SK-N-MC (cell line): ENCODE results near the gene EEF2.
"Not testable (repeated sequence)": the region's sequence is repeated elsewhere in the genome, so short reads cannot be mapped to it uniquely, and the experiment has no call there.

Experiments used
- DNase-seq: peaks from one replicate; pipeline ENCODE4 v3.0.0-alpha.2; 2011; ENCODE audit warnings: low read depth, low spot score
- H3K27ac ChIP-seq: fragments of 200-600 bp; sonication (generic); 2 replicates; pipeline ENCODE4 v1.5.1; 2016; ENCODE audit warnings: mixed run types
- H3K36me3 ChIP-seq: fragments of 200-600 bp; sonication (generic); 2 replicates; pipeline ENCODE4 v1.6.1; 2017; ENCODE audit warnings: antibody characterized with exemption, low read length, mixed read lengths; ENCODE audit not compliant: insufficient read depth
- H3K4me3 ChIP-seq: fragments of 200-600 bp; sonication (generic); 2 replicates; pipeline ENCODE4 v1.5.1; 2016
- H3K9ac ChIP-seq: fragments of 200-600 bp; sonication (generic); 2 replicates; pipeline ENCODE4 v1.8.0; 2017; ENCODE audit warnings: mixed run types, mixed read lengths; ENCODE audit not compliant: insufficient read length
- H3K9me3 ChIP-seq: fragments of 200-600 bp; sonication (generic); 2 replicates; pipeline ENCODE4 v1.6.1; 2017; ENCODE audit warnings: low read depth, mild to moderate bottlenecking, antibody characterized with exemption, low read length, moderate library complexity, mixed read lengths
- EZH2 ChIP-seq: fragments of 200-600 bp; sonication (generic); IDR thresholded peaks from one replicate; pipeline ENCODE4 v1.6.1; 2017; ENCODE audit warnings: antibody characterized with exemption
- FOXP2 ChIP-seq: optimal IDR thresholded peaks from 2 replicates; pipeline ENCODE3; 2011; ENCODE audit warnings: mild to moderate bottlenecking, moderate library complexity; ENCODE audit not compliant: insufficient read depth; ENCODE audit errors: extremely low read length, control extremely low read depth
- POLR2AphosphoS5 ChIP-seq: IDR thresholded peaks from 2 replicates; pipeline ENCODE4 v1.6.1; 2012; ENCODE audit warnings: mild to moderate bottlenecking, low read depth, low read length, borderline replicate concordance

The EEF2 gene

DNA sequence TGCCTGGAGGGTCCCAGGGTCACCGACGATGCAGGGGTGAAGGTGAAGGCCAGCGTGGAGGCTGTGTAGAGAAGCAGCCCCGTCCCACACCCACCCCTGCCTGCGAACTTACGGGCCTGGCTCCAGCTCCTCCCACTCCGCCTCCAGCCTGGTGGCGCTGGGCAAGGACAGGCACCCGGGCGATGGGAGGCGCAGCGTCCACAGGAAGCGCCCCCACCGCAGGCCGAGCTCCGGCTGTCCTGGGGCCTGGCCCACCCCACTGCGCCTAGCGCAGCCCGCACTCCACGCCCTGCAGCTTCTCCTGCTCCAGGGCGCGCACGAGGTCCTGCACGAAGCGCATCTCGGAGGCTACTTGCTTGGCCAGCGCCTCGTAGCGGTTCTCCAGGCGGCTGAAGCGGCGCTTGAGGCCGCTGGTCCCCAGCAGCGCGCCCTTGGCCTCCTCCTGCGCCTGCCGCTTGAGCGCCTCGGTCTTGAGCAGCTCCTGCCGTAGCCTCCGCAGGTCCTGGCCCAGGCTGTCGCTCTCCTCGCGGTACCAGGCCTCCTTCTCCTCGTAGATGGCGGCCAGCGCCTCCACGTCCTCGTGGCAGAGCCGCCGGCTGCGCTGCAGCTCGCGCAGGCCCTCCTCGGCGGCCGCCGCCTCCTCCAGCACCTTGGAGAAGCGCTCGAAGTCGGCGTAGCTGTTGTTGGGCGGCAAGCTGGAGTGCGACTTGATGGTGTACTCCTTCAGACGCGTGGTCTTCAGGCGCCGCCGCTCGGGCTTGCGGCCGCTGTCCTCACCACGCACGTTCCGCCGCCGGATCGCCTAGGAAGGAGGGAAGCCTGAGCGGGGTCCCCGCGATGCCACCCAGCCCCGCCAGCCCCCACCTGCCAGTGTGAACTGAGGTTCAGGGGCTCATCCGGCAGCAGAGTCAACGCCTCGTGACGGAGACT is 26.2 kb downstream of the EEF2 start:
- TF ChIP-seq EZH2 (no peak), FOXP2 (no peak), POLR2AphosphoS5 (no peak)
- Histone ChIP-seq H3K27ac (no peak overlapping the region), H3K4me3 (no peak overlapping the region), H3K36me3 (peaks cover 18% of the 10 kb centered on the region; the same call in 1 of the 2 replicates), H3K9me3 (no peaks in the 10 kb centered on the region), H3K9ac (no peak overlapping the region)
- no peak for DNase-seq

DNA sequence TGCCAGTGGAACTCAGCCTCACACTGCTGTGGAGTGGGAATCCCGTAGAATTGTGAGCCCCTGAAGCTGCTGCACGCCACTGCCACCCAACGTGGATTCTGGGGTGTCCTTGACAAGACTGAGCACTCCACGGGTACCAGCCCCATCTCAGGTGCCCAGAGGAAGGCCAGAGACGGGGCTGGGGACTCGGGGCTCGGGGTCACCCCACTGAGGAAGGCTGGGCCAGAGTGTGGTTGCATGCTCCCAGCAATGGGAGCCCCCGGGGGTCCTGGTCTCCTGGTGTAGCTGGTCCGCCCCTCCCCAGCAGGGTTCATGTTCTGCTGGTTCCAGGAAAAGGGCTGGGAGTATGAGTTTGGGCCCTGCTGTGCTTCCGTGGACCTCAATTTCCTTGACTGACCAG is 29.6 kb downstream of the EEF2 start:
- H3K36me3 ChIP-seq, result no peaks in the 10 kb centered on the region; the same call in 1 of the 2 replicates
- H3K9me3 ChIP-seq, result no peaks in the 10 kb centered on the region
- DNase-seq, result no peak
- no peak overlapping the region for H3K4me3 ChIP-seq
- H3K9ac ChIP-seq, result no peak overlapping the region
- TF ChIP-seq POLR2AphosphoS5 (no peak), FOXP2 (no peak), EZH2 (no peak)
- no peak overlapping the region for H3K27ac ChIP-seq

DNA sequence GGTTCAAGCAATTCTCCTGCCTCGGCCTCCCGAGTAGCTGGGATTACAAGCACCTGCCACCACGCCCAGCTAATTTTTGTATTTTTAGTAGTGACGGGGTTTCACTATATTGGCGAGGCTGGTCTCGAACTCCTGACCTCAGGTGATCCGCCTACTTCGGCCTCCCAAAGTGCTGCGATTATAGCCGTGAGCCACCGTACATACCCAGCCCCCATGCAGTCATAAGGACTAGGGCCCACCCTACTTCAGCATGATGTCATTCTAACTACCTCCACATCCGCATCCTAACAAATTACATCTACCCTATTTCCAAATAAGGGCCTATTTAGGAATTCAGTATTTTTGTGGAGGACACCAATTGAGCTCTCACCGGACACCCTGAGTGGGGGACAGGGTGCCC is 30.0 kb downstream of the EEF2 start:
- H3K27ac ChIP-seq, DNase-seq, H3K9me3 ChIP-seq, H3K36me3 ChIP-seq, H3K4me3 ChIP-seq, H3K9ac ChIP-seq: not testable (repeated sequence)

DNA sequence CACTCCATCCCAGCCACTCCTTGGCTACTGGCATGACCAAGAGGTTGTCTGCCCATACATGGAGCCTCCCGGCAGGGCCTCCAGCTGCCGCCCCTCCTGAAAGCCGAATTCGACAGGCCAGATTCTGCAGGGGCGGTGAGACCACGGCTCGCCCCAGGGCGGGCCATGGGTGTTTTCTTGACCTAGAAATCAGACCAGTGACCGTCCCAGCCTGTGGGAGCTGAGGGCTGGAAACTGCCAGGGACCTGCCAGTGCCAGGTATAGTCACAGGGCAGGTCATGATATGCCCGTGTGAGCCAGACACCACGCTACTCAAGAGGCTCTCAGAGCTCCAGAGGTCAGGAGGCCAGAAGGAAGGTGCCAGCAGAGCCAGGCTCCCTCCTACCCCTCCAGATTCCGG is 31.2 kb downstream of the EEF2 start:
- Histone ChIP-seq H3K36me3 (no peaks in the 10 kb centered on the region; the same call in 1 of the 2 replicates), H3K9ac (no peak overlapping the region), H3K4me3 (no peak overlapping the region), H3K27ac (no peak overlapping the region), H3K9me3 (no peaks in the 10 kb centered on the region)
- DNase-seq, result no peak
- TF ChIP-seq FOXP2 (no peak), EZH2 (no peak), POLR2AphosphoS5 (no peak)

DNA sequence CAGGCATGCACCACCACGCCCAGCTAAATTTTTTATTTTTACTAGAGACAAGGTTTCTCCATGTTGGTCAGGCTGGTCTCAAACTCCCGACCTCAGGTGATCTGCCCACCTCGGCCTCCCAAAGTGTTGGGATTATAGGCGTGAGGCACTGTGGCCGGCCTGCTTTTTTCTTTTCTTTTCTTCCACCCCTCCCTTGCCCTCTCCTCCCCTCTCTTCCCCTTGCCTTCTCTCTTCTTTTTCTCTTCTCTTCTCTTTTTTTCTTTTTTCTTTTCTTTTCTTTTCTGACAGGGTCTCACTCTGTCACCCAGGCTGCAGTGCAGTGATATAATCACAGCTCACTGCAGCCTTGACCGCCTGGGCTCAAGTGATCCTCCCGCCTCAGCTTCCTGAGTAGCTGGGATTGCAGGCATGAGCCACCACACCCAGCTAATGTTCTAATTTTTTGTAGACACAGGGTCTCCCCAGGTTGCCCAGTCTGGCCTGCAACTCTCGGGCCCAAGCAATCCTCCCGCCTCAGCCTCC is 32.4 kb downstream of the EEF2 start:
- H3K36me3 ChIP-seq, H3K27ac ChIP-seq, H3K9ac ChIP-seq, DNase-seq, H3K9me3 ChIP-seq, H3K4me3 ChIP-seq: not testable (repeated sequence)

DNA sequence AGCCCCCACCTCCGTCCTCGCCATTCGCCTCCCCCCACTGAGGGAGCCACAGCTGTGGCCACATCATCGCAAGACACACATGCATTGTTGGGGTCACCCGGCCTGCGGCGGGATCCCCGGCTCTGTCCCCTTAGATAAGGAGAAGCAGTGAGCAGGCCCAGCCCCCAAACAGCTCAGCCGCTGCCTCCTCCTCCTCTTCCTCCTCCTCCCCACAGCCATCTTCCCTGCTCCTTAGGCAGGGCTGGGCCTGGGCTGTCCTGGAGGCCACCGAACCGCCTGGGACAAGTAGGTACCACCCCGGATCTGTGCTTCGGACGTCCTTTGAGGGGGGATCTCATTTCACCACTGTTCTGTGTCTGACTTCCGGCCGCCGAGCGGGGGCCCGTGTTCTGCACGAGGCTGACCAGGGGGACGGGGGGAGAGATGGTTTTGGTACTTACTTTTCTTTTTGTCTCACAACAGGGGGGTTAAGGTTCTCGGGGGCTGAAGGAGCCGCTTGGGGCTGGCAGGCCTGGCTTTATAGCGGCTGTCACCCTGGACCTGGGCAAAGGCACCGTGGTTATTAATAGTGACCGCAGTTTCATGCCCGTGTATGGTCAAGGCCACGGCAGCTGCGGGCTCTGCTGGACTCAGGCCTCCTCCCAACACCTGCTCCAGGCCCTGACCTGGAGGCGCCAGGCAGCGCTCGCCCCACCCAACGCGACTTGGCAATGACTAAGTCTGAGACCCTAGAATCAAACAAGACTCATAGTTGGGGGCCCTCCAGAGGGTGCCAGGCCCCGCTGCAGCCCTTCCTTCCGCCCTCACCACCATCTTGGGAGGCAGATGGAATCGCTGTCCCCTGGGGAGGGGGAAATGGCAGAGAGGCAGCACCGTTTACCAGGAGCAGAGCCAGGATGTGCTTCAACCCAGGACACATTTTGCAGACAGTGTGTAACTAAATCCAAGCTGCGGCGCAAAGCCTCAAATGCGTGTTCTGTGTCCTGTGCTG is 34.1 kb downstream of the EEF2 start:
- TF ChIP-seq FOXP2, result no peak
- TF ChIP-seq EZH2, result no peak
- Histone ChIP-seq H3K9ac (no peak overlapping the region), H3K4me3 (no peak overlapping the region)

DNA sequence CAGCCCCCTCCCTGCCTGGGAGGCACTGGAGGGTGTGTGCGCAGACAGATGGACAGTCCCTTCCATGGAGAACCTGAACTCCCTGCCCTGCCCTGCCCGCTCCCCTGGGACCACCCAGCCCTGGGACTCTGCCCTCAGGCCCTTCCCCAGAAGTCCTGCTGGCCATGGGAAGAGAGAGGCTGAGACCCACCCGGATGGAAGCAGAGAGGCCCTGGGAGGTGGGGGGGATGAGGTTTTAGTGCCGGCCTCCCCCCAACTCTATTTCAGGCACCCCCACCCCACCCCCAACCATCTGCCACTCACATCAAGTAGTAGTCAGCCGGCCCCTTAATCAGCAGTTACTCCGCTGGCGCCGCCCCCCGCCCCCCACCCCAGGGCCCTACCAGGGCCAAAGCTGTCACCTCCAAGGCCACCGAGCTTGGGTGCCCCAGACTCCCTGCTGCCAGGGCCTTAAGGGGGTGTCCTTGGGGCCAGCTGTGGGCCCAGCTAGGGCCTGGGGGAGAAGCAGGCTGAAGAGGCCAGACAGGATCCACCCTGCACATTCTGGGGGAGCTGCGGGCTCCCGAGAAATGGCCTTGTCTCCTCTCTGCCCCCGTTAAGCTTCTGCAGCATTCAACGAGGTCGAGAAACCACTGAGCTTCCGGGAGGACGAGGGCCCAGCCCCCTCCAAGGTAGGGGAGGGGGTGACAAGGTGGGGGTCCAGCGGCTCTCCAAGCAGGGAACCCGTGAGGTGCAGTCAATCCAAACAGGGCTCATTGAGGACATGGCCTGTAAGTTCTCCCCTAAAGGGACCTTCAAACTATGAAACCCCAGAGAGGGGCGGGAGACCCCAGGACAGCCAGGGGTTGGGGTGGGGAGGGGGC is 35.0 kb downstream of the EEF2 start:
- Histone ChIP-seq H3K4me3 (no peak overlapping the region), H3K9ac (no peak overlapping the region), H3K36me3 (no peaks in the 10 kb centered on the region), H3K27ac (no peak overlapping the region), H3K9me3 (no peaks in the 10 kb centered on the region)
- TF ChIP-seq FOXP2 (no peak), POLR2AphosphoS5 (no peak), EZH2 (no peak)
- no peak for DNase-seq

More for the DNA sequence above, 34.1 kb downstream of the EEF2 start:
- Histone ChIP-seq H3K9me3 (no peaks in the 10 kb centered on the region), H3K36me3 (no peaks in the 10 kb centered on the region), H3K27ac (no peak overlapping the region)
- DNase-seq, result no peak

DNA sequence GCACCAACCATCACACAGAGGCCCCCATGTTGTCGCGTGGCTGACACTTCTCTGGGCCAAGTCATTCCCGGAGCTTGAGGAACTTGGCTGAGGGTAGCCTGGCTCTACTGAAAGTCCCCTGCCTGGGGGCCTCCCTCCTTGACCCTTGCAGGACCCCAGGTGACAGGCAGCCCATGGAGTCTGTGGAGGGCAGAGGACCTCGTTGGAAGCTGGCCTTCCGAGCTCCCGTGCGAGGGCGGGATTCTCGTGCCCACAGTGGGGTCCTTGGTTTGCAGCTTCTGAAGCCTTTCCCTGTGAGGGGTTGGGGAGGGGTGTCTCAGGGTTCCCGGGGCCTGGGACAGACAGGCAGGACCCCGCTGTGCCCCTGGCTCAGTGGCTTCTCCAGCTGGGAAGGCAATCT is 36.0 kb downstream of the EEF2 start:
- Histone ChIP-seq H3K27ac (no peak overlapping the region), H3K9me3 (no peaks in the 10 kb centered on the region), H3K9ac (no peak overlapping the region), H3K36me3 (no peaks in the 10 kb centered on the region), H3K4me3 (no peak overlapping the region)
- TF ChIP-seq POLR2AphosphoS5, result no peak
- no peak for TF ChIP-seq EZH2
- TF ChIP-seq FOXP2, result no peak
- no peak for DNase-seq

DNA sequence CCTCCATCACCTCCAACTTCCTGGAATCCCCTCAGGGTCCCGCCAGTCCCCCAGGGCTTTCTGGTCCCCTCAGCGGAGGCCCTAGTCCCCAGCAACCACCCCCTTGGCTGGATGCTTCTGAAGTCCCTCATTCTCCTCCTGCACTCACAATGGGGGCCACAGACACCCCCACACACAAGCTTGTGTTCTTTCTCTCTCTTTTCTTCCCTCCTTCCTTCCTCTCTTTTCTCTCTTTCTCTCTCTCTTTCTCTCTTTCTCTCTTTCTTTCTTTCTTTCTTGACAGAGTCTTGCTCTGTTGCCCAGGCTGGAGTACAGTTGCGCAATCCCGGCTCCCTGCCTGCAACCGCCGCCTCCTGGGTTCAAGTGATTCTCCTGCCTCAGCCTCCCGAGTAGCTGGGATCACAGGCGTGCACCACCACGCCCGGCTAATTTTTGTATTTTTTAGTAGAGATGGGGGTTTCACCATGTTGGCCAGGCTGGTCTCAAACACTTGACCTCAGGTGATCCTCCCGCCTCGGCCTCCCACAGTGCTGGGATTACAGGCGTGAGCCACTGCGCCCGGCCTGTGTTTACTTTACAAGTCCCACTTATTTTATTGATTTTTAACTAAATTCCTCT is 37.8 kb downstream of the EEF2 start:
- not testable (repeated sequence) for H3K4me3 ChIP-seq, H3K9ac ChIP-seq, H3K36me3 ChIP-seq, H3K9me3 ChIP-seq, DNase-seq, H3K27ac ChIP-seq
